Endothelial cell of umbilical vein (primary cell): ENCODE data around the gene PDE1C. TPM values are rescaled to one million over a fixed set of nuclear protein-coding genes. Genes with fewer than 3 reads are reported as not detected.
A peak's percentile ranks its signal among the peaks of the same experiment; 100 is the strongest.

ENCODE experiments used
- BruUV-seq: library from RNA; stranded (reverse); fragments of 400-500 nt; replicated peaks from 2 replicates; lab custom pipeline; 2021; lab: Mats Ljungman, UMichigan
- CTCF ChIA-PET: fragments of 300-600, 350-600 bp; sonication (Branson Sonifier 250); formaldehyde crosslinking; loops from one replicate; lab custom pipeline; 2021; ENCODE audit warnings: antibody characterized with exemption, inconsistent platforms; lab: Charles Lee
- POLR2A ChIA-PET: fragments of 300-600, 350-600 bp; sonication (Branson Sonifier 250); formaldehyde crosslinking; loops from one replicate; lab custom pipeline; 2021; ENCODE audit warnings: antibody characterized with exemption, inconsistent platforms; lab: Charles Lee
- DNase-seq: peaks from one replicate; pipeline ENCODE4 v3.0.0-alpha.2; 2011; ENCODE audit warnings: low read depth, low spot score
- FAIRE-seq: peaks from 2 replicates; lab custom pipeline; 2011; peaks lifted over from hg19 to GRCh38; lab: Jason Lieb, UNC
- H2AFZ ChIP-seq: 2 replicates; pipeline ENCODE4 v1.6.0; 2012; ENCODE audit warnings: low read depth, low read length, control low read depth, inconsistent platforms
- H3K27ac ChIP-seq: 2 replicates; pipeline ENCODE4 v1.5.1; 2011; ENCODE audit warnings: low read depth, mild to moderate bottlenecking, control low read depth, low read length, moderate library complexity; ENCODE audit not compliant: insufficient read depth
- H3K27me3 ChIP-seq, 2 experiments: 2 replicates each; pipeline versions ENCODE4 v1.6.0 to v1.6.1; 2011; ENCODE audit warnings: low read length in 2 of 2, mixed read lengths in 1 of 2; ENCODE audit not compliant: control insufficient read depth in 2 of 2, insufficient read depth in 2 of 2
- H3K36me3 ChIP-seq, 2 experiments: 2 replicates in 1 of 2; 3 replicates in 1 of 2; pipeline ENCODE4 v1.5.1; 2011; ENCODE audit warnings: low read length in 2 of 2, mild to moderate bottlenecking in 1 of 2, moderate library complexity in 1 of 2; ENCODE audit not compliant: control insufficient read depth in 2 of 2, insufficient read depth in 2 of 2; ENCODE audit errors: extremely low read depth in 1 of 2
- H3K4me1 ChIP-seq: 3 replicates; pipeline ENCODE4 v1.5.1; 2011; ENCODE audit warnings: mild to moderate bottlenecking, low read length; ENCODE audit not compliant: control insufficient read depth, insufficient read depth; ENCODE audit errors: extremely low read depth
- H3K4me2 ChIP-seq: 2 replicates; pipeline ENCODE4 v1.6.1; 2011; ENCODE audit warnings: low read length, control low read depth, mixed read lengths; ENCODE audit not compliant: insufficient read depth
- H3K4me3 ChIP-seq, 3 experiments: fragments of 200-600 bp in 1 of 3; sonication (generic), shearing (Covaris generic) in 1 of 3; replicated peaks in 1 of 3; 2 replicates each; pipeline ENCODE4 v1.5.1; 2011 to 2016; ENCODE audit warnings: control low read depth in 3 of 3, low read length in 3 of 3, mild to moderate bottlenecking in 2 of 3, inconsistent platforms in 1 of 3, low read depth in 1 of 3, moderate library complexity in 1 of 3; ENCODE audit not compliant: insufficient read depth in 1 of 3
- H3K79me2 ChIP-seq: 2 replicates; pipeline ENCODE4 v1.6.0; 2012; ENCODE audit warnings: low read length, inconsistent platforms; ENCODE audit not compliant: control insufficient read depth, insufficient read depth
- H3K9ac ChIP-seq: replicated peaks from 2 replicates; pipeline ENCODE3; 2011; ENCODE audit warnings: low read length, control low read depth; ENCODE audit not compliant: insufficient read depth; ENCODE audit errors: extremely low read depth
- H3K9me1 ChIP-seq: replicated peaks from 3 replicates; pipeline ENCODE4 v1.6.0; 2011; ENCODE audit warnings: mild to moderate bottlenecking, low read length; ENCODE audit not compliant: control insufficient read depth, insufficient read depth; ENCODE audit errors: extremely low read depth
- H3K9me3 ChIP-seq: replicated peaks from 2 replicates; pipeline ENCODE4 v1.5.1; 2012; ENCODE audit warnings: low read length, inconsistent platforms; ENCODE audit not compliant: control insufficient read depth, insufficient read depth
- H4K20me1 ChIP-seq: replicated peaks from 2 replicates; pipeline ENCODE3; 2011; ENCODE audit warnings: mild to moderate bottlenecking, low read length; ENCODE audit not compliant: control insufficient read depth, insufficient read depth; ENCODE audit errors: extremely low read depth
- EZH2 ChIP-seq: IDR thresholded peaks from 2 replicates; pipeline ENCODE4 v1.6.1; 2012; ENCODE audit warnings: borderline replicate concordance, low read depth, mild to moderate bottlenecking, moderate library complexity, low read length, inconsistent platforms; ENCODE audit not compliant: severe bottlenecking
- FOS ChIP-seq: IDR thresholded peaks from 2 replicates; pipeline ENCODE4 v1.6.1; 2011; ENCODE audit warnings: mild to moderate bottlenecking, low read length, moderate library complexity, borderline replicate concordance; ENCODE audit not compliant: insufficient read depth
- GATA2 ChIP-seq: IDR thresholded peaks from 2 replicates; pipeline ENCODE4 v1.7.0; 2011; ENCODE audit warnings: low read depth, mild to moderate bottlenecking, moderate library complexity, mixed read lengths, low read length; ENCODE audit not compliant: insufficient read length, insufficient read depth
- JUN ChIP-seq: IDR thresholded peaks from 2 replicates; pipeline ENCODE4 v1.6.1; 2011; ENCODE audit warnings: borderline replicate concordance, low read depth; ENCODE audit not compliant: insufficient read length, insufficient read depth
- MYC ChIP-seq: IDR thresholded peaks from one replicate; pipeline ENCODE4 v1.6.1; 2011; ENCODE audit warnings: mild to moderate bottlenecking, low read depth, low read length
- POLR2A ChIP-seq: IDR thresholded peaks from 2 replicates; pipeline ENCODE4 v1.6.1; 2012; ENCODE audit warnings: low read depth, mild to moderate bottlenecking, control low read depth, low read length
- POLR2AphosphoS5 ChIP-seq: IDR thresholded peaks from 2 replicates; pipeline ENCODE4 v1.6.1; 2012; ENCODE audit warnings: low read depth, mild to moderate bottlenecking, control low read depth, low read length, moderate library complexity; ENCODE audit not compliant: insufficient read depth
- dilution Hi-C: fragments of 300-500 bp; cut with MboI; formaldehyde crosslinking; loops from one replicate; pipeline ENCODE4 v1.15.0; 2019; ENCODE audit warnings: low sequenced_read_pairs; ENCODE audit not compliant: extremely low pct_ligation_motif_present
- intact Hi-C: fragments of 100-400 bp; cut with micrococcal nuclease; formaldehyde crosslinking; loops from one replicate; pipeline ENCODE4 v1.10.0; 2022
- polyA plus RNA-seq, 4 experiments: library from polyadenylated mRNA; depleted of rRNA in 3 of 4; stranded (reverse) in 3 of 4; unstranded in 1 of 4; fragments of >200 nt; gene quantifications; 2 replicates each; pipeline versions ENCODE4 v1.2.1 to v1.2.3, GENCODE V29; 2011 to 2012; ENCODE audit warnings: missing spikeins in 1 of 4
- total RNA-seq: library from RNA; stranded (reverse); gene quantifications from 2 replicates; pipeline ENCODE4 v1.2.3, GENCODE V29; 2021
- TF ChIP-seq, protein P1 (sequence below): IDR thresholded peaks from 2 replicates; pipeline ENCODE4 v1.6.1; 2011; ENCODE audit not compliant: insufficient read depth, insufficient read length
- TF ChIP-seq, protein P2 (sequence below), 2 donors: IDR thresholded peaks; 1 replicate in 1 of 2; 2 replicates in 1 of 2; pipeline ENCODE4 v1.5.1; 2011; ENCODE audit warnings: low read length in 2 of 2, mild to moderate bottlenecking in 2 of 2, moderate library complexity in 2 of 2, control low read depth in 1 of 2, inconsistent platforms in 1 of 2, low read depth in 1 of 2; ENCODE audit not compliant: insufficient read depth in 1 of 2; ENCODE audit errors: extremely low read depth in 1 of 2

The PDE1C gene
- total and polyA plus RNA-seq, 2 donors (not counting 3 experiments of a cell fraction or from before 2014, with no cell fraction given), result 0.90 to 3.1 TPM

DNA sequence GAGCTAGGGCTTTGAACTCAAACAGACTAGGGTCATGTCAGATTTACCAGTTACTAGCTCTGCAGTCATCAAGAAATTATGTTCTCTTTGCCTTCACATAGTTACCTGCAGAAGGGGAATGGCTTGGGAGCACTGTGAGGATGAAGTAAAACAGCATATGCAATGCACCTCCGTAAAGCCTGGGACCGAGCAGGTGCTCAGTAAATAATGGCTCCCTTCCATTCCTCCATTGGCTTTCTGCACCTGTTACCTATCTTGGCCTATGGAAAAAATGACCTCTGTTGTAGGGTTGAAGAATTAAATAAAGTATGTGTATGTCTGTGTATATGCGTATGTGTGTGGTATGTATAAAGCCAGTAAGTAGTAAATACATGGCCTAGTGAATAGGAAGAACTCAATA lies 78.8 kb downstream of the PDE1C start:
- no peaks in the 10 kb centered on the region for H3K9me1 ChIP-seq
- ChIA-PET POLR2A (no interaction called here), CTCF (interaction anchor here (1.0 to 2.1 kb wide), 6 partner anchors 8 to 219 kb away, joined by 3 to 8 read pairs (median 6); no protein-coding TSS in a partner anchor)
- H3K27ac ChIP-seq, result peak overlapping the region; percentile 69
- no peak for FAIRE-seq
- no peaks in the 10 kb centered on the region for H3K36me3 ChIP-seq
- H3K4me3 ChIP-seq, result no peak overlapping the region
- H2AFZ ChIP-seq, result peak overlapping the region; percentile 6
- no peaks in the 10 kb centered on the region for H3K27me3 ChIP-seq
- no peak overlapping the region for H3K9ac ChIP-seq
- no peaks in the 10 kb centered on the region for H3K9me3 ChIP-seq
- peaks cover 36% of the 10 kb centered on the region for H3K4me1 ChIP-seq
- BruUV-seq, result no TSS peak
- H3K79me2 ChIP-seq, result no peaks in the 10 kb centered on the region
- TF ChIP-seq, protein P1, sequence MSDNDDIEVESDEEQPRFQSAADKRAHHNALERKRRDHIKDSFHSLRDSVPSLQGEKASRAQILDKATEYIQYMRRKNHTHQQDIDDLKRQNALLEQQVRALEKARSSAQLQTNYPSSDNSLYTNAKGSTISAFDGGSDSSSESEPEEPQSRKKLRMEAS, result no peak
- TF ChIP-seq, protein P2, sequence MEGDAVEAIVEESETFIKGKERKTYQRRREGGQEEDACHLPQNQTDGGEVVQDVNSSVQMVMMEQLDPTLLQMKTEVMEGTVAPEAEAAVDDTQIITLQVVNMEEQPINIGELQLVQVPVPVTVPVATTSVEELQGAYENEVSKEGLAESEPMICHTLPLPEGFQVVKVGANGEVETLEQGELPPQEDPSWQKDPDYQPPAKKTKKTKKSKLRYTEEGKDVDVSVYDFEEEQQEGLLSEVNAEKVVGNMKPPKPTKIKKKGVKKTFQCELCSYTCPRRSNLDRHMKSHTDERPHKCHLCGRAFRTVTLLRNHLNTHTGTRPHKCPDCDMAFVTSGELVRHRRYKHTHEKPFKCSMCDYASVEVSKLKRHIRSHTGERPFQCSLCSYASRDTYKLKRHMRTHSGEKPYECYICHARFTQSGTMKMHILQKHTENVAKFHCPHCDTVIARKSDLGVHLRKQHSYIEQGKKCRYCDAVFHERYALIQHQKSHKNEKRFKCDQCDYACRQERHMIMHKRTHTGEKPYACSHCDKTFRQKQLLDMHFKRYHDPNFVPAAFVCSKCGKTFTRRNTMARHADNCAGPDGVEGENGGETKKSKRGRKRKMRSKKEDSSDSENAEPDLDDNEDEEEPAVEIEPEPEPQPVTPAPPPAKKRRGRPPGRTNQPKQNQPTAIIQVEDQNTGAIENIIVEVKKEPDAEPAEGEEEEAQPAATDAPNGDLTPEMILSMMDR (IDR thresholded peaks at IDR 0.05; ENCODE audit: extremely low read depth in 1 of 2, insufficient read depth in 1 of 2, low read depth in 1 of 2, low read length in 2 of 2), result no peak
- TF ChIP-seq GATA2 (no peak), FOS (no peak), POLR2AphosphoS5 (no peak), MYC (no peak), JUN (no peak), EZH2 (no peak), POLR2A (no peak)
- H3K4me2 ChIP-seq, result peak overlapping the region; percentile 34
- no peaks in the 10 kb centered on the region for H4K20me1 ChIP-seq
- intact Hi-C loops, result no loop called here
- no peak for DNase-seq
- dilution Hi-C loops, result no loop called here
